GM12874 (cell line): ENCODE measurements around the gene SLC13A3.

Experiments used
- TF ChIP-seq, protein P1 (sequence below): IDR thresholded peaks from 2 replicates; pipeline ENCODE4 v1.5.1; 2011; ENCODE audit warnings: low read depth, mild to moderate bottlenecking, control low read depth, low read length, moderate library complexity; ENCODE audit not compliant: insufficient read depth

Gene SLC13A3

GRCh38 chr20:46670228-46670584, 18.9 kb upstream of the SLC13A3 start:
- TF ChIP-seq, protein P1, sequence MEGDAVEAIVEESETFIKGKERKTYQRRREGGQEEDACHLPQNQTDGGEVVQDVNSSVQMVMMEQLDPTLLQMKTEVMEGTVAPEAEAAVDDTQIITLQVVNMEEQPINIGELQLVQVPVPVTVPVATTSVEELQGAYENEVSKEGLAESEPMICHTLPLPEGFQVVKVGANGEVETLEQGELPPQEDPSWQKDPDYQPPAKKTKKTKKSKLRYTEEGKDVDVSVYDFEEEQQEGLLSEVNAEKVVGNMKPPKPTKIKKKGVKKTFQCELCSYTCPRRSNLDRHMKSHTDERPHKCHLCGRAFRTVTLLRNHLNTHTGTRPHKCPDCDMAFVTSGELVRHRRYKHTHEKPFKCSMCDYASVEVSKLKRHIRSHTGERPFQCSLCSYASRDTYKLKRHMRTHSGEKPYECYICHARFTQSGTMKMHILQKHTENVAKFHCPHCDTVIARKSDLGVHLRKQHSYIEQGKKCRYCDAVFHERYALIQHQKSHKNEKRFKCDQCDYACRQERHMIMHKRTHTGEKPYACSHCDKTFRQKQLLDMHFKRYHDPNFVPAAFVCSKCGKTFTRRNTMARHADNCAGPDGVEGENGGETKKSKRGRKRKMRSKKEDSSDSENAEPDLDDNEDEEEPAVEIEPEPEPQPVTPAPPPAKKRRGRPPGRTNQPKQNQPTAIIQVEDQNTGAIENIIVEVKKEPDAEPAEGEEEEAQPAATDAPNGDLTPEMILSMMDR, result no peak

- TF ChIP-seq, protein P1, result no peak
These were observed 15.7 kb upstream of the SLC13A3 start for GRCh38 chr20:46666818-46667515.

- TF ChIP-seq, protein P1, result no peak
These were observed 15.0 kb upstream of the SLC13A3 start for GRCh38 chr20:46666306-46666705.

GRCh38 chr20:46665602-46666001, 14.3 kb upstream of the SLC13A3 start:
- TF ChIP-seq, protein P1, result no peak

DNA sequence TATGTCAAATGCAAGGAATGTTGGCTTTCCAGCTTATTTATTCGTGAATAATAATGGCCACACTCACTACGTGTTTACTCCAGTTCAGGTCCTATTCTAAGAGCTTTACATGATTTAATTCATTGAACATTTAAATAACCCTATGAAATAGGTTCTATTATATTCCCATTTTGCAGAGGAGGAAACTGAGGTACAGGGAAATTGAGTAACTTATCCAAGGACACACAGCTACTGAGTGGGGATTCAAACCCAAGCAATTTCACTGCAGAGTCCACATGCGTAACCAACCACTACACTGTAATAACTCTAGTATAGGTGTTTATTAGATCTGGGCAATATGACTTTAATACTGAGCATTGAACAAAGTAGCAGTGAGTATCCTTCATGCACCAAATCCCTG, 12.3 kb upstream of the SLC13A3 start:
- TF ChIP-seq, protein P1, result no peak

DNA sequence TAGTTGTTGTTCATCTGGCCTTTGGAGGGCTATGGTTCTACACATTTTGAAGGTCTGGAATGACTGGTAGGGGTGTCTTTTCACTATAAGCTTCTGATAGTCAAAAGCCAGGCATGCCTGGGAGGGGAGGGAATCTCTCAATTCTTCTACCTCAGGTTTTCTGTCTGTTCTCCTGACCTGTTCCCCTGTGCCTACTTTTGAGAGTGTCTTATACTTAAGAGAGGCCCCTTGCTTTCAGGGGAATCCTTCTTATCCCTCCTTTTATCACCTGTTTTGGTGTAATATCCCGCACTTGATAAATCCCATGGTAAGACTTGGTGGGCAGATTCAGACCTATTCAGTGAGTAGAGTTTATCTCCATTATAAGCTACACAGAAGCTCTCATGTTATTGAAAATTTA, 10.4 kb upstream of the SLC13A3 start:
- TF ChIP-seq, protein P1, result no peak

DNA sequence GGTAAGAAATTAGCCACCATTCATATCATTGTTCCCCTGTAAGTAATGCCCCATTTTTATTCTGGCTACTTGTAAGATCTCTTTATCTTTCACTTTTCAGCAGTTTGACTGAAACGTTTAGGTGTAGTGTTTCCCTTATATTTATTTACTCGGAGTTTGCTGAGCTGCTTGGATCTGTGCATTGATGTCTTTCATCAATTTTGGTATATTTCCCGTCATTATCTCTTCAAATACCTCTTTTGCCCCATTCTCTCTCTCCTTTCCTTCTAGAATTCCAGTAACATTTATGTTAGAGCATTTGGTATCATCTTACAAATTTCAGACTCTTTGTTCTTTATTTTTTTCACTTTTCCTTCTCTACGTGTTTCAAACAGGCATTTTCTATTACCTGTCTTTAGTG, 9.2 kb upstream of the SLC13A3 start:
- TF ChIP-seq, protein P1, result no peak
